ENCODE results near the gene SLC39A2.
"Not testable (repeated sequence)": the region's sequence is repeated elsewhere in the genome, so short reads cannot be mapped to it uniquely, and the experiment has no call there.

SLC39A2 gene

GRCh38 chr14:20996521-20996920 lies 2.6 kb upstream of the SLC39A2 start:
- no peak overlapping the region for H3K4me3 ChIP-seq (ENCODE audit: control insufficient read depth, low read depth, low read length)
- no peak for DNase-seq (ENCODE audit: low read depth)
- no peak for TF ChIP-seq CTCF (IDR thresholded peaks at IDR 0.05; ENCODE audit: control insufficient read depth, insufficient read depth, low read depth, low read length, missing control alignments)

GRCh38 chr14:20997115-20997514 lies 2.0 kb upstream of the SLC39A2 start:
- no peak for TF ChIP-seq CTCF (IDR thresholded peaks at IDR 0.05; ENCODE audit: control insufficient read depth, insufficient read depth, low read depth, low read length, missing control alignments)
- DNase-seq (ENCODE audit: low read depth) = no peak
- no peak overlapping the region for H3K4me3 ChIP-seq (ENCODE audit: control insufficient read depth, low read depth, low read length)

GRCh38 chr14:20997564-20997963 lies 1.5 kb upstream of the SLC39A2 start:
- no peak for DNase-seq (ENCODE audit: low read depth)
- no peak overlapping the region for H3K4me3 ChIP-seq (ENCODE audit: control insufficient read depth, low read depth, low read length)
- no peak for TF ChIP-seq CTCF (IDR thresholded peaks at IDR 0.05; ENCODE audit: control insufficient read depth, insufficient read depth, low read depth, low read length, missing control alignments)

- DNase-seq (ENCODE audit: low read depth) = no peak
- TF ChIP-seq CTCF (IDR thresholded peaks at IDR 0.05; ENCODE audit: control insufficient read depth, insufficient read depth, low read depth, low read length, missing control alignments) = no peak
- H3K4me3 ChIP-seq (ENCODE audit: control insufficient read depth, low read depth, low read length) = no peak overlapping the region
Measured at GRCh38 chr14:20998139-20998538, 954 bp upstream of the SLC39A2 start.

- TF ChIP-seq CTCF (IDR thresholded peaks at IDR 0.05; ENCODE audit: control insufficient read depth, insufficient read depth, low read depth, low read length, missing control alignments) = no peak
- H3K4me3 ChIP-seq (ENCODE audit: control insufficient read depth, low read depth, low read length) = no peak overlapping the region
- no peak for DNase-seq (ENCODE audit: low read depth)
Measured at GRCh38 chr14:20999591-20999990, 498 bp downstream of the SLC39A2 start.

- TF ChIP-seq CTCF (IDR thresholded peaks at IDR 0.05; ENCODE audit: control insufficient read depth, insufficient read depth, low read depth, low read length, missing control alignments) = no peak
- H3K4me3 ChIP-seq (ENCODE audit: control insufficient read depth, low read depth, low read length) = no peak overlapping the region
- no peak for DNase-seq (ENCODE audit: low read depth)
Measured at GRCh38 chr14:21001218-21001617, 2.1 kb downstream of the SLC39A2 start.

- no peak for TF ChIP-seq CTCF (IDR thresholded peaks at IDR 0.05; ENCODE audit: control insufficient read depth, insufficient read depth, low read depth, low read length, missing control alignments)
- H3K4me3 ChIP-seq (ENCODE audit: control insufficient read depth, low read depth, low read length) = no peak overlapping the region
- DNase-seq (ENCODE audit: low read depth) = no peak
Measured at GRCh38 chr14:21003788-21004346, 4.8 kb downstream of the SLC39A2 start.

GRCh38 chr14:21009721-21010120 lies 10.6 kb downstream of the SLC39A2 start:
- not testable (repeated sequence) for H3K4me3 ChIP-seq (ENCODE audit: control insufficient read depth, low read depth, low read length)

More at GRCh38 chr14:21009721-21010120, 10.6 kb downstream of the SLC39A2 start:
- not testable (repeated sequence) for DNase-seq (ENCODE audit: low read depth)

Data from AG09309 (cell line).